ENCODE data around the gene EPS8L2.

DNA sequence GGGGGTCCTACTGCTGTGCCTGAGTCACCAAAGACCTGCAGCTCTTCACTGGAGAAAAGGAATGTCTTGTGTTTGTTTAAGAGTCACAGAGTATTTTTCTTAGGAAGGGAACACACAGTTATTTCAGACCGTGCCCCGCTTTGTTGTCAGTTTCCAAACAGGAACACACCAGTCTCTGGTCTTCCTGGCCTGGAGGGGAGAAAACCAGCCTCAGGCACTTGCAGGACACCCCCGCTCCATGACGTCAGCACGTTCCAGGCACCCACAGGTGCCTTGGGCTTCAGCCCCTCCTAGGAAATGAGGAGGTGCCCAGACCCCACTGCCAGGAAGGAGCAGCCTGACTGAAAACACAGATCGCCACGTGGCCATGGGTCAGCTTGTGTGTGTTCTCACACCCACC is 16.4 kb upstream of the EPS8L2 start:
- TF ChIP-seq EZH2phosphoT487 (IDR thresholded peaks at IDR 0.05; ENCODE audit: low read depth): no peak
- TF ChIP-seq, protein P1, sequence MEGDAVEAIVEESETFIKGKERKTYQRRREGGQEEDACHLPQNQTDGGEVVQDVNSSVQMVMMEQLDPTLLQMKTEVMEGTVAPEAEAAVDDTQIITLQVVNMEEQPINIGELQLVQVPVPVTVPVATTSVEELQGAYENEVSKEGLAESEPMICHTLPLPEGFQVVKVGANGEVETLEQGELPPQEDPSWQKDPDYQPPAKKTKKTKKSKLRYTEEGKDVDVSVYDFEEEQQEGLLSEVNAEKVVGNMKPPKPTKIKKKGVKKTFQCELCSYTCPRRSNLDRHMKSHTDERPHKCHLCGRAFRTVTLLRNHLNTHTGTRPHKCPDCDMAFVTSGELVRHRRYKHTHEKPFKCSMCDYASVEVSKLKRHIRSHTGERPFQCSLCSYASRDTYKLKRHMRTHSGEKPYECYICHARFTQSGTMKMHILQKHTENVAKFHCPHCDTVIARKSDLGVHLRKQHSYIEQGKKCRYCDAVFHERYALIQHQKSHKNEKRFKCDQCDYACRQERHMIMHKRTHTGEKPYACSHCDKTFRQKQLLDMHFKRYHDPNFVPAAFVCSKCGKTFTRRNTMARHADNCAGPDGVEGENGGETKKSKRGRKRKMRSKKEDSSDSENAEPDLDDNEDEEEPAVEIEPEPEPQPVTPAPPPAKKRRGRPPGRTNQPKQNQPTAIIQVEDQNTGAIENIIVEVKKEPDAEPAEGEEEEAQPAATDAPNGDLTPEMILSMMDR (IDR thresholded peaks at IDR 0.05; ENCODE audit: low read depth, low read length): no peak

Data from OCI-LY3 (cell line).